Smooth muscle cell (in vitro differentiated cells): ENCODE data around the gene ESYT1. TPM values are rescaled to one million over a fixed set of nuclear protein-coding genes. Genes with fewer than 3 reads are reported as not detected.

ENCODE experiments used
- DNase-seq: peaks from one replicate; lab custom pipeline; 2025; ENCODE audit not compliant: unreplicated experiment; lab: John Stamatoyannopoulos, UW
- H2AFZ ChIP-seq: fragments of 200-600 bp; sonication (generic); 2 replicates; pipeline ENCODE4 v1.6.0; 2016; ENCODE audit warnings: antibody characterized with exemption, low read depth, mild to moderate bottlenecking
- H3F3A ChIP-seq: fragments of 200-600 bp; sonication (generic); 2 replicates; pipeline ENCODE4 v1.6.0; 2017; ENCODE audit warnings: antibody characterized with exemption, low read depth
- H3K27ac ChIP-seq: fragments of 200-600 bp; sonication (generic); 2 replicates; pipeline ENCODE4 v1.5.1; 2016; ENCODE audit warnings: low read depth, mild to moderate bottlenecking
- H3K27me3 ChIP-seq: fragments of 200-600 bp; sonication (generic); 2 replicates; pipeline ENCODE4 v1.6.1; 2016; ENCODE audit warnings: low read depth, mild to moderate bottlenecking
- H3K36me3 ChIP-seq: fragments of 200-600 bp; sonication (generic); 2 replicates; pipeline ENCODE4 v1.5.1; 2016; ENCODE audit warnings: low read depth
- H3K4me1 ChIP-seq: fragments of 200-600 bp; sonication (generic); 2 replicates; pipeline ENCODE4 v1.5.1; 2016; ENCODE audit warnings: low read depth
- H3K4me2 ChIP-seq: fragments of 200-600 bp; sonication (generic); 2 replicates; pipeline ENCODE4 v1.6.0; 2016; ENCODE audit warnings: mild to moderate bottlenecking
- H3K4me3 ChIP-seq: fragments of 200-600 bp; sonication (generic); 2 replicates; pipeline ENCODE4 v1.5.1; 2016; ENCODE audit warnings: mild to moderate bottlenecking
- H3K79me2 ChIP-seq: fragments of 200-600 bp; sonication (generic); 2 replicates; pipeline ENCODE4 v1.6.0; 2016; ENCODE audit warnings: low read depth, mild to moderate bottlenecking
- H3K9ac ChIP-seq: fragments of 200-600 bp; sonication (generic); 2 replicates; pipeline ENCODE4 v1.6.0; 2016; ENCODE audit warnings: low read depth
- H3K9me3 ChIP-seq: fragments of 200-600 bp; sonication (generic); replicated peaks from 2 replicates; pipeline ENCODE4 v1.5.1; 2016; ENCODE audit warnings: low read depth
- H4K20me1 ChIP-seq: fragments of 200-600 bp; sonication (generic); 2 replicates; pipeline ENCODE4 v1.6.0; 2016; ENCODE audit warnings: low read depth
- WGBS: methylation state at CpG from one replicate; pipeline ENCODE4 v1.1.7; 2016; ENCODE audit warnings: low lambda C conversion rate; 5-methylcytosine and 5-hydroxymethylcytosine counted together
- polyA plus RNA-seq: library from polyadenylated mRNA; unstranded; fragments of >200 nt; fragmentation: Nextera tagmentation; extraction: Ambion mirVana; gene quantifications from 2 replicates; pipeline ENCODE4 v1.2.1, GENCODE V29; 2016
- total RNA-seq: library from RNA; depleted of rRNA; stranded (reverse); fragments of >200 nt; gene quantifications from 2 replicates; pipeline ENCODE4 v1.2.3, GENCODE V29; 2014
- TF ChIP-seq, protein P1 (sequence below): fragments of 200-600 bp; sonication (generic); IDR thresholded peaks from 2 replicates; pipeline ENCODE4 v1.5.1; 2017; ENCODE audit warnings: borderline replicate concordance, mild to moderate bottlenecking, antibody characterized with exemption; ENCODE audit not compliant: insufficient read depth, poor library complexity, severe bottlenecking

Gene ESYT1
- total and polyA plus RNA-seq, 2 experiments from 2014 or later = 69.5 to 76.0 TPM

DNA sequence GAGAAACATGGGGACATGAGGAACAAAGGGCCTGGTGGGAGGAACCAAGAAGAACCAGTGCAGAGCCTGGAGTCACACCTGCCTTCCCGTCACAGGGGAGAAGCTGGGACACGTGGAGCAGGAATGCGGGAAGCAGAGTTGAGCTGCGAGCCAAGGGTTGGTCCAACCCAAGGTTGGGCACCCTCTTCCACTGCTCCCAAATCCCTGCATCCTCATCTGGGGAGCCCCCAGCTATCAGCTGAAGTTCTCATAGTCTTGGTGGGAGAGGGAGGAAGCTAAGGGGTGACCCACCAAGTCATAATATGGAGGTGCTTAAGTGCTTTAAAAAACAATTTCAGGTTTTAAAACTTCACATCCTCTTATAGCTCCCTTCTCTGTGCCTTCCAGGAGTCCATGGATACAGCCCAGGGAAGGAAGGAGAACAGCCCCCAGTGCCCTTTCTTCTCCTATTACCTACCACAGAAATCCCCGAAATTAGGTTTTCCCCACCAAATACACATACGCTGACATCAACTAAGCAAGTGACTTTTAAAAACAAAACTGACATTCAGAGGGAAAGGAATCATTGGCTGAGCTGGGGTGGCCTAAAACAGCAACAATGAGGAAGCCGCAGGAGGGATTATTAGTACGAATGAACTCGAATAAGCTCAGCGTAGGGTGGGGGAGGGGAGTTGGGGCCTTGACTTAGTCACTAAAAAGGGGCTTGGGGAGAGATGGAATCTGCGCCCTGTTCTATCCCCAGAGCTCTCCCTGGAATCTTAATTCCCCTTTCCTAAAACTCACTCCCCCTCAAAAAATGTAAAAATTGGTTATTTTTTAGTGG lies 34.6 kb downstream of the ESYT1 start:
- peak overlapping the region; percentile 82 for H3K27ac ChIP-seq

DNA sequence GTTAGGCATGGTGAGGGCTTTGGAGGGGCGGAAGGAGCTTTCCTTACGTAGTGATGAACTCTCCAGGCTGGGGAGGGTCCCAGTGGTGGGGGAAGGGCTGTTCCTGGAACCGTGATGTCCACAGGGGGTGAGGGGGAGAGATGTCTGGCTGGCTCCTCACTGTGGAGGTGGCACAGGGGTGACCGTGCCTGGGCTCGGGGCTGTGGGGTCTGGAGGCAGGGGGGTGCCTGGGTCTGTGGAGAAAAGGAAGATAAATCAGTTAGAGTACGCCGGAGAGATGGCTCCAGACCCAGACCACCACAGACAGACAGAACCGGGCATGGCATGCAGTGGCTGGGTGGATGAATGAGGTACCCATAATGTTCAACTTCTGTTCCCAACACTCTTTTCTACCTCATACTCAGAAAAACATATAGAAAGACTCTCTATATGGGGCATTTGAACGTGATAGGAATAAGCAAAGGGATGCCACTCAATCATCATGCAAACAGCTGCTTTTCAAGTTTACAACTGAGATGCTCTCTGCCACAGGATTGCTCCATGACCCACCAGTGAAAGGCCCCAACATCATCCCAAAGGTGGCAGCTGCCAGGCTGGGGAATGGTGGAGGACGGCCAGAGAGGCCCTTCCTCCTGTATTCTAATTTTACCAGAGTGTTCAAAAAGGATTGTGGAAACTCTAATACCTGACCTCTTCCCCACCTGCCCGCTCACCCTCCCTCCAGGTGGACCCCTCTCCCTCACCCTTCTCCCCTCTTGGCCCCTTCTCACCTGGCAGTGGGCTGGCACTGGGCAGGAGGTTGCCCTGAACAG lies 35.7 kb downstream of the ESYT1 start:
- Histone ChIP-seq H3K27me3 (no peaks in the 10 kb centered on the region), H3K9ac (no peak overlapping the region), H3F3A (peaks cover 59% of the 10 kb centered on the region), H3K79me2 (peaks cover 23% of the 10 kb centered on the region), H4K20me1 (peaks cover 54% of the 10 kb centered on the region), H2AFZ (no peak overlapping the region), H3K36me3 (no peaks in the 10 kb centered on the region), H3K4me2 (no peak overlapping the region), H3K9me3 (no peaks in the 10 kb centered on the region), H3K4me1 (peaks cover 35% of the 10 kb centered on the region), H3K4me3 (no peak overlapping the region), H3K27ac (peak overlapping the region; percentile 82)
- 89% methylated on average over 11 of the region's 11 CpGs for WGBS
- no peak for DNase-seq
- TF ChIP-seq, protein P1, sequence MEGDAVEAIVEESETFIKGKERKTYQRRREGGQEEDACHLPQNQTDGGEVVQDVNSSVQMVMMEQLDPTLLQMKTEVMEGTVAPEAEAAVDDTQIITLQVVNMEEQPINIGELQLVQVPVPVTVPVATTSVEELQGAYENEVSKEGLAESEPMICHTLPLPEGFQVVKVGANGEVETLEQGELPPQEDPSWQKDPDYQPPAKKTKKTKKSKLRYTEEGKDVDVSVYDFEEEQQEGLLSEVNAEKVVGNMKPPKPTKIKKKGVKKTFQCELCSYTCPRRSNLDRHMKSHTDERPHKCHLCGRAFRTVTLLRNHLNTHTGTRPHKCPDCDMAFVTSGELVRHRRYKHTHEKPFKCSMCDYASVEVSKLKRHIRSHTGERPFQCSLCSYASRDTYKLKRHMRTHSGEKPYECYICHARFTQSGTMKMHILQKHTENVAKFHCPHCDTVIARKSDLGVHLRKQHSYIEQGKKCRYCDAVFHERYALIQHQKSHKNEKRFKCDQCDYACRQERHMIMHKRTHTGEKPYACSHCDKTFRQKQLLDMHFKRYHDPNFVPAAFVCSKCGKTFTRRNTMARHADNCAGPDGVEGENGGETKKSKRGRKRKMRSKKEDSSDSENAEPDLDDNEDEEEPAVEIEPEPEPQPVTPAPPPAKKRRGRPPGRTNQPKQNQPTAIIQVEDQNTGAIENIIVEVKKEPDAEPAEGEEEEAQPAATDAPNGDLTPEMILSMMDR = no peak

More for the DNA sequence above, 34.6 kb downstream of the ESYT1 start:
- H3K79me2 ChIP-seq = peaks cover 30% of the 10 kb centered on the region
- peaks cover 35% of the 10 kb centered on the region for H3K4me1 ChIP-seq
- no peak for DNase-seq
- whole genome bisulfite sequencing = 72% methylated on average over 11 of the region's 11 CpGs
- H3K4me2 ChIP-seq = no peak overlapping the region
- no peak overlapping the region for H3K4me3 ChIP-seq
- peaks cover 56% of the 10 kb centered on the region for H4K20me1 ChIP-seq
- H3K36me3 ChIP-seq = no peaks in the 10 kb centered on the region
- TF ChIP-seq, protein P1 = no peak
- H3K27me3 ChIP-seq = no peaks in the 10 kb centered on the region
- H3K9me3 ChIP-seq = no peaks in the 10 kb centered on the region
- H3K9ac ChIP-seq = no peak overlapping the region
- H2AFZ ChIP-seq = no peak overlapping the region
- peaks cover 59% of the 10 kb centered on the region for H3F3A ChIP-seq

DNA sequence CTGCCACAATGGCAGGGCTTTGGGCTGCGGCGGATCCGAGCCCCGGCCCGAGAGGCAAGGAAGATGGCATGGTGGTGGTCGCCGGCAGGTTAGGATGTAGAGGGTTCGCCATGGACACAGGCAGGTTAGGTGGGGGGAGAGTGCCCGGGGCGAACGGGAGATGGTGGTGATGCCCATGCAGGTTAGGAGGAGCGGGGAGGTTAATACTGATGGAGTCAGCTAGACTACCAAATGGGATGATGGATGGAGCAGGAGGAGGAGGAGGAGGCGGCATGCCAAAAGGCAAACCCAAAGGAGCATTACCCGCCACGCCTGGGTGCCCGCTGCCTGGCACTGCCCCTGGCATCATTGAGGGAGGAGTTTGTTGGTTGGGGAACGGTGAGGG lies 36.3 kb downstream of the ESYT1 start:
- WGBS = 96% methylated on average over 17 of the region's 17 CpGs
- Histone ChIP-seq H3K36me3 (no peaks in the 10 kb centered on the region), H3F3A (peaks cover 53% of the 10 kb centered on the region), H3K27ac (no peak overlapping the region), H2AFZ (no peak overlapping the region), H3K4me1 (peaks cover 33% of the 10 kb centered on the region), H3K4me2 (no peak overlapping the region), H3K27me3 (no peaks in the 10 kb centered on the region), H3K9ac (no peak overlapping the region), H3K79me2 (peaks cover 17% of the 10 kb centered on the region), H3K4me3 (no peak overlapping the region), H3K9me3 (no peaks in the 10 kb centered on the region), H4K20me1 (peaks cover 48% of the 10 kb centered on the region)
- DNase-seq = no peak
- TF ChIP-seq, protein P1 = no peak
